NCI-H345 (cell line): ENCODE measurements around the gene PSMD12.
A peak's percentile ranks its signal among the peaks of the same experiment; 100 is the strongest.

Experiments
- DNase-seq: peaks from one replicate; lab custom pipeline; 2025; lab: John Stamatoyannopoulos, UW

PSMD12 gene

DNA sequence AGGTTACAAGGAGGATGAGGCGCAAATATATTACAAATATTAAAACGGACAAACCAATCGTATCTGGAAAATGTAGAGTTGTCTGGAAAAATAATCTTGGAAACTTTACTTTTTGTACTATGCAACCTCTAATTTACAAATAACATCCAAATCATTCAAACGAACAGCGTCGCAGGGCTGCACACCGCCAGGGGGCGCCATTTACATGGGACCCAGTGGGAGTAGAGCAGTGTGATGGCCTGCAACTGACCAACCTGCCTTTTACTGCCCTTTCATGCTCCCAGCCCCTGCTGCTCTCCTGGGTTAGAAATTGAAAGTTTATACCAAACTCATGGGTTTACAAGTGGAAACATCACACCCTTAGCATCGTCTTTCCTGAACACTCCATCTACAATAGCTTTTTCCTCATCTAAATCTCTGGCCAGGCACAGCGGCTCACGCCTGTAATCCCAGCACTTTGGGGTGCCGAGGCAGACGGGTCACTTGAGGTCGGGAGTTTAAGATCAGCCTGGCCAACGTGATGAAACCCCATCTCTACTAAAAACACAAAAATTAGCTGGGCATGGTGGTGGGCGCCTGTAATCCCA is 20.7 kb upstream of the PSMD12 start:
- DNase-seq: peak; percentile 30

GRCh38 chr17:67385122-67385988 is 19.0 kb upstream of the PSMD12 start:
- DNase-seq: no peak

DNA sequence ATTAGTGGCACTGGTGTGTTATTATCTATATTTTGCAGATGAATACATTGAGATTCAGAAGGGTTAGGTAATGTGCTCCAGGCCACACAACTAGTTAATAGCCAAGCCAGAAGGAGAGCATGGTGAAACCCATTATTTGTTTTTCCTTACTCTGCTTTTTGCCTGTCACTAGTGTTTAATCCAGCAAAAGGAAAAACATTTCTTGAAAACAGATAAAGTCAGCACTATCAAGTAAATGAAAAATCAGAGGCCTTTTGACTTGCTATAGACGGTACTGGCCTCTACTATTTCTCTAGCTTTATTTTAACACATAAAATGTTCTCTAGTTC is 15.5 kb upstream of the PSMD12 start:
- no peak for DNase-seq

- no peak for DNase-seq
These were observed 12.9 kb upstream of the PSMD12 start for GRCh38 chr17:67379251-67379630.

- peak; percentile 71 for DNase-seq
These were observed 12.3 kb upstream of the PSMD12 start for GRCh38 chr17:67378454-67379250.

GRCh38 chr17:67377488-67378453 is 11.4 kb upstream of the PSMD12 start:
- DNase-seq: peak; percentile 53

DNA sequence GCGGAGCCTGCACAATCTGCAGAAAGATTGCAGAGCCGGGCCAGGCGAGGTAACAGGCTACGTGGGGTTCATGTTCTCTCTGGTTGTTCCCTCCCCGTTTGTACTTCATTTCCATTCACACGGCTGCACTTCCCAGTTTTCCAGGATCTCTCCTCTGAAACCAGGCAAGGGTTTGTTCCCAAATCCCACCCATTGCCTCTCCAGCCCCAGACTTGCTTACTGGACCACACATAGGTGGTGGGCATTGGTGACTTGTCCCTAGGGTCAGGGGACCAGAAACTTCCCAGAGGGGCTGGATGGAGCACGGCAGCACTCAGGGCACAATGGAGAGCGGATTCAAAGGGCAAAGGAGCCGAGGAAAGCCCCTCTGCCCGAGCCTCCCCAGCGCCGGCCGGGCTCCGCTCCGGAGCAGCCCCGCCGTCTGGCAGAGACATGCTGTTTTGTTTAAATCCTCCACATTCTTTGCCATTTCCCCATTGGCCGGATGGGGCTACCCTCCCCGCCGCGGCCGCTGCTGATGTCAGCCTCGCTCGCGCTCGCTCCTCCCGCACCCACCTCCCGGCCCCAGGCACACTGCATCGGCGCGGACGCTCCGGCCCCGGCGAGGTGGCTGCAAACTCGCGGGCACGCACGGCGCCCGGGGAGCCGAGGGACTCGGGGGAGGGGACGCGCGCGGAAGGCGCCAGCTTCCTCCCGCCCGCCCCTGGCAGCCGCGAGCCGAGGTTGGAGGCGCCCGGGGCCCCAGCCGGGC is 10.5 kb upstream of the PSMD12 start, which contains the start of gene PITPNC1:
TSS of gene PITPNC1 (plus strand) at position 545 of the 751 bp plus-strand sequence.
- peak; percentile 76 for DNase-seq

DNA sequence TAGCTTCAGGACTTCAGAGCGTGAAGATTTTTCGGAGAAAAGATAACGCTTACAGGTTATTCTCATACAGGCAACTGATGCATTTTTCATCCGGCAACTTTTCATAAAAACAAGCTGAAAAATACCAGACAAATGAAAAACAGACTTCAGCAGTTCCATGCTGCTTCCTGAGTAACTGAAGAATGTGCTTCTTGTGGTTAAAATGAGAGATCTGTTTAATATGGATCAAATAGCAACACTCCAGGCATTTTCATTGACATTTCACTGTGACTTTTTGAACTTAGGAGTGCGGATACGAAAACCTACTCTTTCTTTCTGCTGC is 10.0 kb upstream of the PSMD12 start:
- DNase-seq: no peak

GRCh38 chr17:67375716-67376115 is 9.3 kb upstream of the PSMD12 start:
- no peak for DNase-seq

DNA sequence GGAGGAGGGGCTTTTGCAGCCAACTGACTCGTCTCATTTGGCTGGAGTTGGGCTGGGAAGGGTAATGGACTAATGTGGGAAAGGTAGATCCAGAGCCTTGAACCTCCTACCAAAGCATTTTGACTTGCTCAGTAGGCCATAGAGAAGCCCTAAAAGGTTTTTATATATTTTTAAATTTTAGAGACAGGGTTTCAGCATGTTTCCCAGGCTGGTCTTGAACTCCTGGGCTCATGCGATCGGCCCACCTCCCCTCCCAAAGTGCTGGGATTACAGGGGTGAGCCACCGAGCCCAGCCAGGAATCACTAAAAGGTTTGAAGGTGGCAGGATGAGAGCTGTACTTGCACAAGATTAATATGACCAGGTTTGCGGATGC is 8.7 kb upstream of the PSMD12 start:
- DNase-seq: no peak

- DNase-seq: peak; percentile 83
These were observed 8.1 kb upstream of the PSMD12 start for GRCh38 chr17:67374329-67375053.

DNA sequence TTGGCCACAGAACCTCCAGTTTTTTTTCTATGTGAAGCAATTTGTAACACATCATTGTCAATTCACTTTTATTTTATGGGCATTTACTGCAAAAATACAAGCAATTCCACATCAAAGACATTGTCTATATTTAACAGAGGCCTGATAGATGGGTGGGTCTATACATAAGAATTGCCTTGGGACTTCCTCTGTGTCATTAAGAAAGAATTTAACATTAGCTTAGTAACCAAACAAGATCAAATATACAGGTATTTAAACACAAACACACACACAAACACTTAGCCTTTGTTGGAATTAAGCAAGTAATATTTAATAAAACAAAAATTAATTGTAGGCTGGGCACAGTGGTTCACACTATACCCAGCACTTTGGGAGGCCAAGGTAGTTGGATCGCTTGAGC is 6.4 kb upstream of the PSMD12 start:
- no peak for DNase-seq

- DNase-seq: no peak
These were observed 3.3 kb upstream of the PSMD12 start for GRCh38 chr17:67369676-67370075.

DNA sequence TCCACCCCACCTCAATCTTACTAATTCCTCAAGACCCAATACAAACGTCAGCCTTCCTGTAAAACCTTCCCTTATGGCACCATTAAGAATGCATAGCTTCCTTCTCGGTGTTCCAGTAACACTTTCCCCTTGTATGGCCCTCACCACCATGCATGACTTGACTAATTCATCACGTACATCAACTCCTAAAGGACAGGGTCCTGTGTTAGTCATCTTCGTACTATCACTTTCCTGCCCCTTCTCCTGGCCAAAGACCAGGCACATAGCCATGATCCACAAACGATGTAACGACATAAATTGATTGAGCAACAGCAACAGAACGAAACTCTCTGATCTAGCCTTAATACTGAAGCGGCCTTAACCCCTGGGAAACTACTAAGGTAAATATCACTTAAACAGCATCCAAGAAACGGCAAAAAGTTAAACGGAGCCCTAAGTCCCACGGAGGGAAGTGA is 612 bp downstream of the PSMD12 start:
- DNase-seq: no peak

- DNase-seq: no peak
These were observed 1.3 kb downstream of the PSMD12 start for GRCh38 chr17:67364847-67365737.

DNA sequence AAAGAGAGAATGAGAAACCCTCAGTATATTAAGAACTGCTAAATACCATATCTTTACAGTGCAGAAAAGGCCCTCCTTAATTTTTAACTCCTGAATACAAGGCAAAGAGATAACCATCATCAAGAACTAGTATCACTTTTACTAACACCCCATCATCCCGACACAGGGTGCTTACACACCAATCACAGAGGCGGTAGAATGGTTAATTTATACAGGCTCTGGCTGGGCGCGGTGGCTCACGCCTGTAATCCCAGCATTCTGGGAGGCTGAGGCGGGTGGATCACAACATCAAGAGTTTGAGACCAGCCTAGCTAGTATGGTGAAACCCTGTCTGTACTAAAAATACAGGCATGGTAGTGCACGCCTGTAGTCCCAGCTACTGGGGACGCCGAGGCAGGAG is 4.2 kb downstream of the PSMD12 start:
- DNase-seq: no peak

GRCh38 chr17:67360880-67361279 is 5.5 kb downstream of the PSMD12 start:
- no peak for DNase-seq

DNA sequence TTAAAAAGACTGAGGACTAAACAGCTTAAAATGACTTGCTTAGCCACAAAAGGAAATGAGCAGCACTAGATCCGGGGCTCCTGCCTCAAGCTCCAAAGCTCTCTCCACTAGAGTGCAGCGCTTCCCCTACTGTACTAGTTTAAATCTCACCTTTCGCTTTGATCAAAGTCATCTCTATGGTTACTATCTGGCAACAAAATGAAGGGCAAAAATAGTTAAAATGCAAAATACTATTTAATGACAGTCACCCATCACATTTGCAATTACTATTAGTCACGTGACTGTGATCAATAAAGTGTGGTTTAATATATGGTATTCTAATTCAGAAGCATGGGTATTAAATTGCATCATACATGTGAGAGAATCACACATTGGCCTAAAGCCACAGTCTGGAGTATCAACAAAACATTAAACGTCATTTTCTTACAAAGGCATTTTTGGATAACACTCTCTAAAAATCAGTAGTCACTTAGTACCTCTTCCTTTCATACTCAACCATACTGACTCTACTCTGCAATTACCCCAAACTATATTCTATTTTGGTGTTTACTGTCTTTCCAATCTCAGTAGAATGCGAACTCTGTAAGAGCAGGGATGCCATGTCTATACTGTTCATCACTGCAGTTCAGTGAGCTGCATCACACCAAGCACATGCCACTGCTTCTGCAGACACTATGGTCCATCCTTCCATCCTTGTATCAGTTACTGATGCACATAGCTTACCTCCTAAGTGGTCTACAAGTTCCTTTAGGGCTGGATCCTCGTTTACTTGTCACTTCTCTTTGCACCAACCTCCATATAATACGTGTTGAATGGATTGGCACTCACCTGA is 6.2 kb downstream of the PSMD12 start:
- DNase-seq: no peak
